ENCODE data around the gene OR1J1. TPM values are rescaled to one million over a fixed set of nuclear protein-coding genes. Genes with fewer than 3 reads are reported as not detected.

OR1J1 gene
- total RNA-seq (not detected), polyA plus RNA-seq (not detected)
- long read RNA-seq, donor 1, result 0 reads
- long read RNA-seq, donor 2, result 0 reads
- long read RNA-seq, donor 3, result 0 reads
- long read RNA-seq, donor 4, result 0 reads
- long read RNA-seq, donor 5, result 0 reads
- long read RNA-seq, donor 6, result 0 reads
- long read RNA-seq, donor 7, result 0 reads
- long read RNA-seq, donor 8, result 0 reads
- long read RNA-seq, donor 9, partial matches to known transcripts, result 0 of 1 reads
- long read RNA-seq, donor 9, other reads (novel, unspliced or antisense), result 0 of 1 reads
- long read RNA-seq, donor 10, result 0 reads

GRCh38 chr9:122477826-122478225, at the start of gene OR1J1:
Gene OR1J1, minus strand, starts transcription at chr9:122477926. Its CDS starts 0 bp downstream, at chr9:122477926.
- WGBS, 5 donors, result 90 to 92% (median 90%) methylated on average over 6 of the region's 6 CpGs

GRCh38 chr9:122527193-122527592, 49.5 kb upstream of the OR1J1 start, which contains the start of gene OR1N1:
Gene OR1N1, minus strand, starts transcription at chr9:122527293. Its CDS starts 0 bp downstream, at chr9:122527293.
- no peak for DNase-seq
- H3K36me3 ChIP-seq, result no peaks in the 10 kb centered on the region
- no peak within 1 kb of the TSS for H3K4me3 ChIP-seq
- intact Hi-C loops (cut with DNase I; ENCODE audit: low total_unique reads), result no loop called here
- WGBS, 5 donors, result 89 to 95% (median 91%) methylated on average over 3 of the region's 3 CpGs
- H3K27ac ChIP-seq, result no peak within 1 kb of the TSS
- H3K9me3 ChIP-seq, result no peaks in the 10 kb centered on the region
- no peaks in the 10 kb centered on the region for H3K27me3 ChIP-seq
- TF ChIP-seq POLR2AphosphoS5 (IDR thresholded peaks at IDR 0.05) (no peak), CTCF (IDR thresholded peaks at IDR 0.05) (no peak), EP300 (IDR thresholded peaks at IDR 0.05) (no peak), POLR2A (IDR thresholded peaks at IDR 0.05) (no peak)
- no peaks in the 10 kb centered on the region for H3K4me1 ChIP-seq

More at GRCh38 chr9:122477826-122478225, at the start of gene OR1J1:
- no peaks in the 10 kb centered on the region for H3K9me3 ChIP-seq
- H3K27ac ChIP-seq, result no peak within 1 kb of the TSS
- H3K36me3 ChIP-seq, result no peaks in the 10 kb centered on the region
- intact Hi-C loops (cut with DNase I; ENCODE audit: low total_unique reads), result no loop called here
- H3K27me3 ChIP-seq, result no peaks in the 10 kb centered on the region
- TF ChIP-seq EP300 (IDR thresholded peaks at IDR 0.05) (no peak), CTCF (IDR thresholded peaks at IDR 0.05) (no peak), POLR2AphosphoS5 (IDR thresholded peaks at IDR 0.05) (no peak), POLR2A (IDR thresholded peaks at IDR 0.05) (no peak)
- DNase-seq, result no peak
- H3K4me3 ChIP-seq, result no peak within 1 kb of the TSS
- no peaks in the 10 kb centered on the region for H3K4me1 ChIP-seq

- 77 to 90% (median 87%) methylated on average over 10 of the region's 10 CpGs for whole genome bisulfite sequencing, 5 donors
- no peaks in the 10 kb centered on the region for H3K36me3 ChIP-seq
- no peak for DNase-seq
- no peaks in the 10 kb centered on the region for H3K27me3 ChIP-seq
- no peaks in the 10 kb centered on the region for H3K9me3 ChIP-seq
- TF ChIP-seq CTCF (IDR thresholded peaks at IDR 0.05), result no peak
- TF ChIP-seq EP300 (IDR thresholded peaks at IDR 0.05), result no peak
- TF ChIP-seq POLR2A (IDR thresholded peaks at IDR 0.05), result no peak
- TF ChIP-seq POLR2AphosphoS5 (IDR thresholded peaks at IDR 0.05), result no peak
- H3K27ac ChIP-seq, result no peak overlapping the region
- H3K4me3 ChIP-seq, result no peak overlapping the region
- intact Hi-C loops (cut with DNase I; ENCODE audit: low total_unique reads), result no loop called here
- no peaks in the 10 kb centered on the region for H3K4me1 ChIP-seq
Measured at GRCh38 chr9:122526602-122527001, 48.9 kb upstream of the OR1J1 start.

- Histone ChIP-seq H3K27me3 (no peaks in the 10 kb centered on the region), H3K36me3 (no peaks in the 10 kb centered on the region), H3K9me3 (no peaks in the 10 kb centered on the region), H3K27ac (no peak overlapping the region), H3K4me3 (no peak overlapping the region), H3K4me1 (no peaks in the 10 kb centered on the region)
- TF ChIP-seq POLR2AphosphoS5 (IDR thresholded peaks at IDR 0.05) (no peak), CTCF (IDR thresholded peaks at IDR 0.05) (no peak), EP300 (IDR thresholded peaks at IDR 0.05) (no peak), POLR2A (IDR thresholded peaks at IDR 0.05) (no peak)
- intact Hi-C loops (cut with DNase I; ENCODE audit: low total_unique reads), result loop anchor here (10.0 kb wide), 1 partner anchor 55 kb away; no protein-coding TSS in a partner anchor
- 84 to 94% (median 86%) methylated on average over 3 of the region's 3 CpGs for WGBS, 5 donors
- DNase-seq, result no peak
Measured at GRCh38 chr9:122519376-122519775, 41.6 kb upstream of the OR1J1 start.
